Fibroblast of skin of scalp (primary cell): ENCODE results near the gene PI4KB.
A peak's percentile ranks its signal among the peaks of the same experiment; 100 is the strongest.

ENCODE experiments used
- DNase-seq: peaks from one replicate; pipeline ENCODE4 v3.0.0-alpha.2; 2013

The PI4KB gene

GRCh38 chr1:151346082-151346768, 19.0 kb upstream of the PI4KB start:
- no peak for DNase-seq

GRCh38 chr1:151344291-151344690, 17.1 kb upstream of the PI4KB start:
- no peak for DNase-seq

DNA sequence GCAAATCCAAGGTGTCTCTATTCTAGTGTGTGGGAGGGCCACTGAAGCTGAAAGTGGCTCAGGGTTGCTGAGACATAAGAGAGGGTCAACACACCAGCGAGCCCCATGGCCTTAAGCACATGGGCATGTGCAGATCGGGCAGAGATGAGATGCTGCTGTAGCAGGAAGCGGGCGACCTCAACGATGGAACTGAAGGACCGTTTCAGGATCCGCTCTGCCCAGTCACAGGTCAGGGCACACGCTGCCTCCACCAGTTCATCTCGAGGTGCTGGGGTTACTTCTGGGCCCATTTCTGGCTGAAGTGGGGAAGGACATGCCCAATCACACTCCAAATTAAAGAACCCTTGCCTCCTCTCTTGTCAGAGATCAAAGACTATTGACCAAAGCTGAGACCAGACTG, 16.4 kb upstream of the PI4KB start:
- no peak for DNase-seq

DNA sequence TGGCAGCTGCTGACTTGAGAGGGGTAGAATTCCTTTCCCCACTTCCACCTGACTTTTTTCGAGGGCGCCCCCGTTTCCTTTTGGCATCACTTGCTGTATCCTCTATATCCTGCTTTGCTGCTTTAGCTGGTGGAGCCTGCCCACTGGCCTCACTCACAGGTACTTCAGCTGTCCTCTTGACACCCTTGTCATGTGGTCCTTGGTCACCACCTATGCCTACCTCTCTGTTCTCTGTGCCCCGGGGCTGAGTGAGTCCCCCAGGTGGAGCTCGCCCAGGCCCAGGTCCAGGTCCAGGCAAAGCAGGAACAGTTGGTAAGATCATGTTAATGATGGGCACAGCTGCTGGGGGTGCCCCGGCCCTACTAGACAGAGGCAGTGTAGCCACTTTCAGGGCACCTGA, 15.4 kb upstream of the PI4KB start:
- DNase-seq, result no peak

- no peak for DNase-seq
These were observed 14.8 kb upstream of the PI4KB start for GRCh38 chr1:151342021-151342420.

GRCh38 chr1:151340870-151341754, 13.9 kb upstream of the PI4KB start:
- peak; percentile 87 for DNase-seq

GRCh38 chr1:151336556-151336955, 9.3 kb upstream of the PI4KB start:
- DNase-seq, result no peak

- no peak for DNase-seq
These were observed 7.6 kb upstream of the PI4KB start for GRCh38 chr1:151334822-151335221.

GRCh38 chr1:151327903-151328674, 873 bp upstream of the PI4KB start:
- DNase-seq, result peak; percentile 8

GRCh38 chr1:151326619-151327222, 495 bp downstream of the PI4KB start:
- peak; percentile 50 for DNase-seq

GRCh38 chr1:151325646-151326429, 1.4 kb downstream of the PI4KB start:
- peak; percentile 18 for DNase-seq

GRCh38 chr1:151325231-151325630, 2.0 kb downstream of the PI4KB start:
- DNase-seq, result no peak

- no peak for DNase-seq
These were observed 2.8 kb downstream of the PI4KB start for GRCh38 chr1:151324390-151324930.

GRCh38 chr1:151318975-151319374, 8.2 kb downstream of the PI4KB start:
- DNase-seq, result no peak

- DNase-seq, result no peak
These were observed 11.5 kb downstream of the PI4KB start for GRCh38 chr1:151315565-151316235.

DNA sequence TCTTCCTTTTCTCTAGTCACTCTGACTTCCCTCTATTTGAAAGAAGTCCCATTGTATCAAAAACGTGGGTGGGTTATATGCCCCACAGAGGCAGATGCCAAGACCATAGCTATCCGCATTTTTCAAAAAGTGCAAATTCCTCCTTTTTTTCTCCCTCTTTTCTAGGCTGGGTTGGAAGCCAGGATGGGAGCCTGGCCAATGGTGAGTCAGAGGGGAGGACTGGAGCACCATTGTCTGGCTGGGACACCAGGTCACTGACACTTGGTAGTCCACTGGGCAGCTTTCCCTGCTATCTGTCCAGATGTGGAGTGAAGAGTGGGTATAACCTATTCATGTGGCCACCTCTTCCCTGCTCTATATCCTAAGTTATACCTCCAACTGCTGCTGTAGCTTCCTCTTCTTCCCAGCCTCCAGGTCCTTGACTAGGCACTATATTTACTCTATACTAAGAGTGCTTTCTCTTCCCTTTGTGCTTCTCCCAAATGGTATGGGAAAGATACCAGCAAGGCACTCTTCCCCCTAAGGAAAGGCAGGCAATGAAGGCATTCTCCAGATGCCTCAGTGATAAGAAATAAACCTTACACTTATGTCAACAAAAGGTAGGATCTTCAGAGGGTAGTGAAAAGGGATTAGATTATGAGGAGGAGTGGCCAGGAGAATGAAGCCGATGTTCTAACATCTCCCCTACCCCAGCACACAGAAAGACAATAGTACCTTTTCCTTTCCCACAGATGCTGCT, 12.9 kb downstream of the PI4KB start:
- DNase-seq, result peak; percentile 88

- no peak for DNase-seq
These were observed 13.7 kb downstream of the PI4KB start for GRCh38 chr1:151313501-151313900.

DNA sequence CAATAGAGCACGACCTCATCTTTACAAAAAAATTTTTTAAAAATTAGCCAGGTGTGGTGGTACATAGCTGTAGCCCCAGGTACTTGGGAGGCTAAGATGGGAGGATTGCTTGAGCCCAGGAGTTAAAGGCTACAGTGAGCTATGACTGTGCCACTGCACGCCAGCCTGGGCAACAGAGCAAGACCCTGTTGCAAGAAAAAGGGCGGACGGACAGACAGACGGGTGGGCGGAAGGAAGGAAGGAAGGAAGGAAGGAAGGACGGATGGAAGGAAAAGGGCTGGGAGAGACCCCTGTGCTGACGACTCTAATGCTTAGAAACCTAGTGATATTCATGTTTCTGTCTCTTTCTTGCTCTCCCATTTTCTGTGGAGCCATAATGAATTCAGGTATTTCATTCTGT, 14.4 kb downstream of the PI4KB start:
- no peak for DNase-seq

GRCh38 chr1:151312411-151312810, 14.8 kb downstream of the PI4KB start:
- DNase-seq, result peak; percentile 60
